HG03095 (cell line): Measurements from ENCODE around the gene KDM2A.

Source experiments
- ATAC-seq: cut with Tn5 transposase; IDR thresholded peaks from one replicate; pipeline ENCODE4 v1.9.1; 2021; ENCODE audit warnings: moderate library complexity; ENCODE audit not compliant: unreplicated experiment

The KDM2A gene

GRCh38 chr11:67282876-67283371 is 163.9 kb downstream of the KDM2A start:
- no peak for ATAC-seq

GRCh38 chr11:67283481-67283963 is 164.5 kb downstream of the KDM2A start:
- no peak for ATAC-seq

GRCh38 chr11:67284811-67285540 is 165.9 kb downstream of the KDM2A start:
- no peak for ATAC-seq

GRCh38 chr11:67285541-67286498 is 166.8 kb downstream of the KDM2A start:
- ATAC-seq, result no peak

- no peak for ATAC-seq
These were observed 167.7 kb downstream of the KDM2A start for GRCh38 chr11:67286621-67287333.

GRCh38 chr11:67287355-67288197 is 168.5 kb downstream of the KDM2A start:
- ATAC-seq, result no peak

- ATAC-seq, result no peak
These were observed 169.1 kb downstream of the KDM2A start for GRCh38 chr11:67288198-67288451.

GRCh38 chr11:67288452-67289225 is 169.6 kb downstream of the KDM2A start:
- ATAC-seq, result peak; percentile 46

- peak; percentile 27 for ATAC-seq
These were observed 170.2 kb downstream of the KDM2A start, which contains the start of gene ANKRD13D for GRCh38 chr11:67289226-67289650. Gene ANKRD13D (plus strand): TSS chr11:67289303. CDS start chr11:67289461, 158 bp downstream.

GRCh38 chr11:67289651-67290479 is 170.8 kb downstream of the KDM2A start:
- ATAC-seq, result no peak

GRCh38 chr11:67290801-67291200 is 171.7 kb downstream of the KDM2A start:
- ATAC-seq, result no peak

- no peak for ATAC-seq
These were observed 172.7 kb downstream of the KDM2A start for GRCh38 chr11:67291481-67292381.

GRCh38 chr11:67292671-67293070 is 173.6 kb downstream of the KDM2A start:
- no peak for ATAC-seq

- no peak for ATAC-seq
These were observed 174.0 kb downstream of the KDM2A start for GRCh38 chr11:67293090-67293489.

- no peak for ATAC-seq
These were observed 176.8 kb downstream of the KDM2A start for GRCh38 chr11:67295846-67296245.

GRCh38 chr11:67298786-67299185 is 179.7 kb downstream of the KDM2A start:
- ATAC-seq, result no peak

GRCh38 chr11:67299471-67300191 is 180.6 kb downstream of the KDM2A start:
- no peak for ATAC-seq
